Spleen (tissue), 11 donors: ENCODE measurements around the gene WDFY4. TPM values are rescaled to one million over a fixed set of nuclear protein-coding genes. Genes with fewer than 3 reads are reported as not detected.

ENCODE experiments used
- DNase-seq: peaks from one replicate; pipeline ENCODE4 v3.0.0-alpha.2; 2020
- H3K27ac ChIP-seq, 8 donors: fragments of 200-600 bp; sonication (generic) in 7 of 8; 1 replicate in 4 of 8; 2 replicates in 4 of 8; pipeline versions ENCODE4 v1.5.0 to v1.8.0; 2016 to 2021; ENCODE audit warnings: inconsistent platforms in 4 of 8, mild to moderate bottlenecking in 4 of 8, moderate library complexity in 1 of 8
- H3K27me3 ChIP-seq, 7 donors: fragments of 200-600 bp; sonication (generic) in 6 of 7; replicated peaks in 1 of 7; 1 replicate in 4 of 7; 2 replicates in 3 of 7; pipeline versions ENCODE4 v1.5.0 to v1.8.0; 2016 to 2021; ENCODE audit warnings: inconsistent platforms in 3 of 7, mild to moderate bottlenecking in 1 of 7
- H3K36me3 ChIP-seq, 6 donors: fragments of 200-600 bp; sonication (generic) in 5 of 6; 1 replicate in 4 of 6; 2 replicates in 2 of 6; pipeline versions ENCODE4 v1.5.0 to v1.8.0; 2016 to 2021; ENCODE audit warnings: inconsistent platforms in 2 of 6
- H3K4me1 ChIP-seq, 6 donors: fragments of 200-600 bp; sonication (generic) in 5 of 6; 1 replicate in 3 of 6; 2 replicates in 3 of 6; pipeline versions ENCODE4 v1.5.0 to v1.8.0; 2016 to 2021; ENCODE audit warnings: inconsistent platforms in 3 of 6
- H3K4me3 ChIP-seq, 8 donors: fragments of 200-600 bp; sonication (generic) in 7 of 8; 1 replicate in 4 of 8; 2 replicates in 4 of 8; pipeline versions ENCODE4 v1.5.0 to v1.8.0; 2016 to 2021; ENCODE audit warnings: inconsistent platforms in 4 of 8, mild to moderate bottlenecking in 4 of 8, moderate library complexity in 2 of 8
- H3K9me3 ChIP-seq, 8 donors: fragments of 200-600 bp; sonication (generic) in 7 of 8; 1 replicate in 4 of 8; 2 replicates in 4 of 8; pipeline versions ENCODE4 v1.5.0 to v1.8.0; 2016 to 2021; ENCODE audit warnings: inconsistent platforms in 4 of 8
- POLR2A ChIP-seq, 3 donors: fragments of 450-650 bp; IDR thresholded peaks; one replicate each; pipeline ENCODE4 v1.5.1; 2017; ENCODE audit warnings: antibody characterized with exemption in 3 of 3, mild to moderate bottlenecking in 1 of 3
- POLR2AphosphoS5 ChIP-seq, 3 donors: sonication (generic); formaldehyde crosslinking; IDR thresholded peaks; one replicate each; pipeline ENCODE4 v1.5.1; 2017; ENCODE audit warnings: antibody characterized with exemption in 3 of 3
- WGBS, 5 donors: extraction: QIAGEN DNeasy Blood & Tissue Kit in 3 of 5; methylation state at CpG; one replicate each; pipeline versions ENCODE4 v1.1.5 to v1.1.7; 2013 to 2018; 5-methylcytosine and 5-hydroxymethylcytosine counted together
- intact Hi-C: fragments of 100-400 bp; cut with DNase I; formaldehyde crosslinking; loops from one replicate; pipeline ENCODE4 v1.15.0; 2023; ENCODE audit warnings: low total_unique reads
- microRNA-seq, 3 donors: library from miRNA; unstranded; fragments of <30 nt; microRNA quantifications; one replicate each; pipeline versions ENCODE4 to v1.1.0, GENCODE V29; 2019 to 2020
- polyA plus RNA-seq, 3 donors: library from polyadenylated mRNA; stranded (reverse); fragments of 200-250 nt; gene quantifications; one replicate each; pipeline ENCODE4 v1.2.1, GENCODE V29; 2013
- small RNA-seq, 4 donors: library from RNA; depleted of rRNA; stranded (forward); fragments of <200 nt; gene quantifications; one replicate each; pipeline ENCODE3, GENCODE V24; 2016
- total RNA-seq, 7 donors: library from RNA; depleted of rRNA in 3 of 7; stranded (reverse); fragments of >200 nt in 3 of 7; fragmentation: NEBNext Ultra II Directional in 4 of 7; extraction: Animal tissue kit (Norgen Biotek cat#: 25700) in 4 of 7; gene quantifications; one replicate each; pipeline versions ENCODE4 v1.1.0 to v1.2.1, GENCODE V29; 2016 to 2021
- TF ChIP-seq, protein P1 (sequence below), 11 experiments: fragments of 200-600 bp in 7 of 11; fragments of 450-650 bp in 4 of 11; sonication (generic) in 4 of 11; IDR thresholded peaks in 8 of 11; conservative IDR thresholded peaks in 3 of 11; 1 replicate in 7 of 11; 2 replicates in 4 of 11; pipeline versions ENCODE4 v1.4.0 to v1.8.0; 2016 to 2021; ENCODE audit warnings: antibody characterized with exemption in 11 of 11, inconsistent platforms in 4 of 11, mild to moderate bottlenecking in 1 of 11
- donor health status: healthy with polysubstance abuse.
- donor health status: DM: no; HTN: no; CAD: no; lungs with moderate emphysema.
- donor health status: DM: no; HTN: no; CAD: no.
- donor health status: Bipolar disorder and iron deficiency.
- donor health status: healthy.
- donor health status: DM: no; HTN: no; CAD: no.
- donor health status: DM: yes; HTN: yes; CAD: no.

Gene WDFY4
- total and polyA plus RNA-seq, 10 donors = 31.7 to 120 (median 88.9) TPM

GRCh38 chr10:49028639-49029038 is 344.0 kb downstream of the WDFY4 start:
- Histone ChIP-seq H3K27me3 (peaks cover 0 to 48% (median 0%) of the 10 kb centered on the region in 7 donors), H3K4me1 (peaks cover 0 to 10% (median 0%) of the 10 kb centered on the region in 6 donors), H3K27ac (no peak overlapping the region), H3K36me3 (no peaks in the 10 kb centered on the region), H3K4me3 (no peak overlapping the region), H3K9me3 (no peaks in the 10 kb centered on the region)
- TF ChIP-seq POLR2A (IDR thresholded peaks at IDR 0.05) (no peak), POLR2AphosphoS5 (IDR thresholded peaks at IDR 0.05) (no peak)
- TF ChIP-seq, protein P1, sequence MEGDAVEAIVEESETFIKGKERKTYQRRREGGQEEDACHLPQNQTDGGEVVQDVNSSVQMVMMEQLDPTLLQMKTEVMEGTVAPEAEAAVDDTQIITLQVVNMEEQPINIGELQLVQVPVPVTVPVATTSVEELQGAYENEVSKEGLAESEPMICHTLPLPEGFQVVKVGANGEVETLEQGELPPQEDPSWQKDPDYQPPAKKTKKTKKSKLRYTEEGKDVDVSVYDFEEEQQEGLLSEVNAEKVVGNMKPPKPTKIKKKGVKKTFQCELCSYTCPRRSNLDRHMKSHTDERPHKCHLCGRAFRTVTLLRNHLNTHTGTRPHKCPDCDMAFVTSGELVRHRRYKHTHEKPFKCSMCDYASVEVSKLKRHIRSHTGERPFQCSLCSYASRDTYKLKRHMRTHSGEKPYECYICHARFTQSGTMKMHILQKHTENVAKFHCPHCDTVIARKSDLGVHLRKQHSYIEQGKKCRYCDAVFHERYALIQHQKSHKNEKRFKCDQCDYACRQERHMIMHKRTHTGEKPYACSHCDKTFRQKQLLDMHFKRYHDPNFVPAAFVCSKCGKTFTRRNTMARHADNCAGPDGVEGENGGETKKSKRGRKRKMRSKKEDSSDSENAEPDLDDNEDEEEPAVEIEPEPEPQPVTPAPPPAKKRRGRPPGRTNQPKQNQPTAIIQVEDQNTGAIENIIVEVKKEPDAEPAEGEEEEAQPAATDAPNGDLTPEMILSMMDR (IDR thresholded peaks at IDR 0.05 in 8 of 11, conservative IDR thresholded peaks at IDR 0.05 in 3 of 11) = no peak
- WGBS, 5 donors = 74 to 92% (median 89%) methylated on average over 2 of the region's 2 CpGs
- intact Hi-C loops = no loop called here
- DNase-seq = no peak

DNA sequence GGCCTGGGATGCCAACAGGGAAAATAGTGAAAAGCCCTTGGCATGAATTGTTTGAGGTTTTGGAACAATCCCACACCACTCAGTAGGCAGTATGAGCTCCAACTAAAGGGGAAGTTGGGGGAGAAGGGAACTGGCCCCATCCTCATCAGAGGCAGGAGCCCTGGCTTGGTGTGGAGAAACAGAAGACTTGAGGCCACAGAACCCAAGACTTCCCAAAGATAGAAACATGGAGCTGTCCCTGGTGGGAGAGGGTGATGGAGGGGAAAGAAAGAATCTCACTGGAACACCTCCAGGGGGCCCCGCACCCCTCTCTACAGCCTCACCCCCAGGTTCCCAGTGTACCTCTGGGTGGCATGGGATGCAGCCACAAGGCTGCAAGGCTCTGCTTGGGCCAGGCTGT is 345.0 kb downstream of the WDFY4 start:
- 67 to 100% (median 100%) methylated on average over 1 of the region's 1 CpG for WGBS, 5 donors
- intact Hi-C loops = no loop called here
- Histone ChIP-seq H3K4me3 (no peak overlapping the region), H3K9me3 (no peaks in the 10 kb centered on the region), H3K27ac (no peak overlapping the region), H3K27me3 (peaks cover 0 to 48% (median 0%) of the 10 kb centered on the region in 7 donors), H3K36me3 (no peaks in the 10 kb centered on the region), H3K4me1 (peaks cover 0 to 10% (median 0%) of the 10 kb centered on the region in 6 donors)
- no peak for DNase-seq
- no peak for TF ChIP-seq POLR2A (IDR thresholded peaks at IDR 0.05)
- no peak for TF ChIP-seq POLR2AphosphoS5 (IDR thresholded peaks at IDR 0.05)
- TF ChIP-seq, protein P1 (IDR thresholded peaks at IDR 0.05 in 8 of 11, conservative IDR thresholded peaks at IDR 0.05 in 3 of 11) = no peak

Small RNA genes within 50 kb of the gene (microRNA-seq; reads per million reads assigned to microRNA genes)
- gene MIR4294 = 0 reads per million in 3 donors

Small RNA genes within 50 kb of the gene (small RNA-seq; reads per million reads assigned to genes)
- 0 reads per million in 4 donors for gene MIR4294

Other genes with a start within 250 kb of the WDFY4 start
- 1 to 10 TPM in 5 of 7 donors, under 1 TPM in 2; 0.56 to 7.5 (median 3.1) TPM for gene ARHGAP22, start 79.8 kb upstream of the WDFY4 start, total RNA-seq
- 1 to 10 TPM; 1.9 to 5.1 (median 3.4) TPM for gene ARHGAP22, start 79.8 kb upstream of the WDFY4 start, polyA plus RNA-seq